HL-60 (cell line): ENCODE measurements around the gene HDGFL2.

Experiments
- DNase-seq, 2 experiments: peaks; one replicate each; pipeline ENCODE4 v3.0.0-alpha.2; 2010 to 2020; ENCODE audit warnings: low read depth in 1 of 2, low spot score in 1 of 2
- H3K27ac ChIP-seq: fragments of 250-450 bp; sonication (Bioruptor Pico); replicated peaks from 2 replicates; pipeline ENCODE4 v1.5.1; 2020; ENCODE audit warnings: mild to moderate bottlenecking, moderate library complexity
- H3K27me3 ChIP-seq: fragments of 250-450 bp; sonication (Bioruptor Pico); 2 replicates; pipeline ENCODE4 v1.5.1; 2021; ENCODE audit warnings: mild to moderate bottlenecking, moderate library complexity; ENCODE audit not compliant: insufficient read depth, poor library complexity, severe bottlenecking
- H3K4me3 ChIP-seq: replicated peaks from 2 replicates; pipeline ENCODE4 v1.5.1; 2011; ENCODE audit warnings: mild to moderate bottlenecking, control low read depth, low read length; ENCODE audit not compliant: insufficient read depth
- GABPA ChIP-seq: IDR thresholded peaks from 2 replicates; pipeline ENCODE4 v1.6.1; 2012; ENCODE audit warnings: low read depth
- POLR2AphosphoS5 ChIP-seq: IDR thresholded peaks from 2 replicates; pipeline ENCODE4 v1.6.1; 2012; ENCODE audit warnings: low read depth
- SPI1 ChIP-seq: IDR thresholded peaks from 2 replicates; pipeline ENCODE4 v1.6.1; 2012; ENCODE audit warnings: low read depth, mild to moderate bottlenecking, borderline replicate concordance
- TF ChIP-seq, protein P1 (sequence below): IDR thresholded peaks from one replicate; pipeline ENCODE4 v1.5.1; 2011; ENCODE audit warnings: low read length, control low read depth, inconsistent platforms; ENCODE audit not compliant: insufficient read depth
- TF ChIP-seq, protein P2 (sequence below): IDR thresholded peaks from 2 replicates; pipeline ENCODE4 v1.6.1; 2012; ENCODE audit warnings: low read depth; ENCODE audit not compliant: insufficient replicate concordance

Gene HDGFL2

GRCh38 chr19:4455719-4456475 lies 16.2 kb upstream of the HDGFL2 start:
- TF ChIP-seq SPI1 (no peak), GABPA (no peak), POLR2AphosphoS5 (no peak)
- TF ChIP-seq, protein P1, sequence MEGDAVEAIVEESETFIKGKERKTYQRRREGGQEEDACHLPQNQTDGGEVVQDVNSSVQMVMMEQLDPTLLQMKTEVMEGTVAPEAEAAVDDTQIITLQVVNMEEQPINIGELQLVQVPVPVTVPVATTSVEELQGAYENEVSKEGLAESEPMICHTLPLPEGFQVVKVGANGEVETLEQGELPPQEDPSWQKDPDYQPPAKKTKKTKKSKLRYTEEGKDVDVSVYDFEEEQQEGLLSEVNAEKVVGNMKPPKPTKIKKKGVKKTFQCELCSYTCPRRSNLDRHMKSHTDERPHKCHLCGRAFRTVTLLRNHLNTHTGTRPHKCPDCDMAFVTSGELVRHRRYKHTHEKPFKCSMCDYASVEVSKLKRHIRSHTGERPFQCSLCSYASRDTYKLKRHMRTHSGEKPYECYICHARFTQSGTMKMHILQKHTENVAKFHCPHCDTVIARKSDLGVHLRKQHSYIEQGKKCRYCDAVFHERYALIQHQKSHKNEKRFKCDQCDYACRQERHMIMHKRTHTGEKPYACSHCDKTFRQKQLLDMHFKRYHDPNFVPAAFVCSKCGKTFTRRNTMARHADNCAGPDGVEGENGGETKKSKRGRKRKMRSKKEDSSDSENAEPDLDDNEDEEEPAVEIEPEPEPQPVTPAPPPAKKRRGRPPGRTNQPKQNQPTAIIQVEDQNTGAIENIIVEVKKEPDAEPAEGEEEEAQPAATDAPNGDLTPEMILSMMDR: no peak
- TF ChIP-seq, protein P2, sequence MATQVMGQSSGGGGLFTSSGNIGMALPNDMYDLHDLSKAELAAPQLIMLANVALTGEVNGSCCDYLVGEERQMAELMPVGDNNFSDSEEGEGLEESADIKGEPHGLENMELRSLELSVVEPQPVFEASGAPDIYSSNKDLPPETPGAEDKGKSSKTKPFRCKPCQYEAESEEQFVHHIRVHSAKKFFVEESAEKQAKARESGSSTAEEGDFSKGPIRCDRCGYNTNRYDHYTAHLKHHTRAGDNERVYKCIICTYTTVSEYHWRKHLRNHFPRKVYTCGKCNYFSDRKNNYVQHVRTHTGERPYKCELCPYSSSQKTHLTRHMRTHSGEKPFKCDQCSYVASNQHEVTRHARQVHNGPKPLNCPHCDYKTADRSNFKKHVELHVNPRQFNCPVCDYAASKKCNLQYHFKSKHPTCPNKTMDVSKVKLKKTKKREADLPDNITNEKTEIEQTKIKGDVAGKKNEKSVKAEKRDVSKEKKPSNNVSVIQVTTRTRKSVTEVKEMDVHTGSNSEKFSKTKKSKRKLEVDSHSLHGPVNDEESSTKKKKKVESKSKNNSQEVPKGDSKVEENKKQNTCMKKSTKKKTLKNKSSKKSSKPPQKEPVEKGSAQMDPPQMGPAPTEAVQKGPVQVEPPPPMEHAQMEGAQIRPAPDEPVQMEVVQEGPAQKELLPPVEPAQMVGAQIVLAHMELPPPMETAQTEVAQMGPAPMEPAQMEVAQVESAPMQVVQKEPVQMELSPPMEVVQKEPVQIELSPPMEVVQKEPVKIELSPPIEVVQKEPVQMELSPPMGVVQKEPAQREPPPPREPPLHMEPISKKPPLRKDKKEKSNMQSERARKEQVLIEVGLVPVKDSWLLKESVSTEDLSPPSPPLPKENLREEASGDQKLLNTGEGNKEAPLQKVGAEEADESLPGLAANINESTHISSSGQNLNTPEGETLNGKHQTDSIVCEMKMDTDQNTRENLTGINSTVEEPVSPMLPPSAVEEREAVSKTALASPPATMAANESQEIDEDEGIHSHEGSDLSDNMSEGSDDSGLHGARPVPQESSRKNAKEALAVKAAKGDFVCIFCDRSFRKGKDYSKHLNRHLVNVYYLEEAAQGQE: no peak
- DNase-seq: no peak
- Histone ChIP-seq H3K27me3 (no peaks in the 10 kb centered on the region), H3K4me3 (peak overlapping the region; percentile 78), H3K27ac (peak overlapping the region; percentile 46)

- DNase-seq: peak; percentile 76 to 81
- H3K4me3 ChIP-seq: peak overlapping the region; percentile 78
- H3K27ac ChIP-seq: peak overlapping the region; percentile 46
- H3K27me3 ChIP-seq: no peaks in the 10 kb centered on the region
- TF ChIP-seq, protein P2: no peak
- TF ChIP-seq SPI1 (peak; percentile 58; the same call in 1 of the 2 replicates), GABPA (no peak), POLR2AphosphoS5 (peak; percentile 38; the same call in 1 of the 2 replicates)
- TF ChIP-seq, protein P1: no peak
Observed at GRCh38 chr19:4456476-4456842, 15.6 kb upstream of the HDGFL2 start.

- peak in 1 of 2 experiments; percentile 55 for DNase-seq
- TF ChIP-seq GABPA (no peak), SPI1 (no peak), POLR2AphosphoS5 (no peak)
- TF ChIP-seq, protein P1: no peak
- TF ChIP-seq, protein P2: no peak
- Histone ChIP-seq H3K27ac (peak overlapping the region; percentile 74), H3K27me3 (no peaks in the 10 kb centered on the region), H3K4me3 (peak overlapping the region; percentile 78)
Observed at GRCh38 chr19:4456843-4457653, 15.0 kb upstream of the HDGFL2 start.
